PFSK-1 (cell line): ENCODE data around the gene HIPK1.

Experiments
- FOXP2 ChIP-seq: optimal IDR thresholded peaks from 2 replicates; pipeline ENCODE3; 2011; ENCODE audit warnings: borderline replicate concordance, control low read depth, inconsistent platforms; ENCODE audit not compliant: insufficient read depth; ENCODE audit errors: extremely low read length, extremely low read depth
- POLR2AphosphoS5 ChIP-seq: IDR thresholded peaks from 2 replicates; pipeline ENCODE4 v1.6.1; 2012; ENCODE audit warnings: low read depth, mild to moderate bottlenecking, control low read depth, low read length, moderate library complexity
- REST ChIP-seq, 2 experiments: IDR thresholded peaks; 2 replicates each; pipeline versions ENCODE4 v1.6.1 to v1.8.0; 2011 to 2012; ENCODE audit warnings: low read depth in 2 of 2, low read length in 2 of 2, control low read depth in 1 of 2, inconsistent platforms in 1 of 2, mild to moderate bottlenecking in 1 of 2, moderate library complexity in 1 of 2; ENCODE audit not compliant: insufficient read depth in 1 of 2
- TAF1 ChIP-seq: IDR thresholded peaks from 2 replicates; pipeline ENCODE4 v1.6.1; 2012; ENCODE audit warnings: low read length, control low read depth, borderline replicate concordance; ENCODE audit not compliant: insufficient read depth

- no peak for TF ChIP-seq TAF1
- no peak for TF ChIP-seq POLR2AphosphoS5
- no peak for TF ChIP-seq REST (IDR thresholded peaks at IDR 0.05; ENCODE audit: insufficient read depth in 1 of 2, low read depth in 2 of 2, low read length in 2 of 2)
- no peak for TF ChIP-seq FOXP2
Observed at GRCh38 chr1:113980110-113980509, 51.0 kb downstream of the HIPK1 start.
